HG03097 (cell line): Measurements from ENCODE around the gene FBXO5.
"Not testable (repeated sequence)": the region's sequence is repeated elsewhere in the genome, so short reads cannot be mapped to it uniquely, and the experiment has no call there.

Experiments used
- ATAC-seq: cut with Tn5 transposase; IDR thresholded peaks from one replicate; pipeline ENCODE4 v1.9.1; 2021; ENCODE audit not compliant: unreplicated experiment, low FRiP score

The FBXO5 gene

DNA sequence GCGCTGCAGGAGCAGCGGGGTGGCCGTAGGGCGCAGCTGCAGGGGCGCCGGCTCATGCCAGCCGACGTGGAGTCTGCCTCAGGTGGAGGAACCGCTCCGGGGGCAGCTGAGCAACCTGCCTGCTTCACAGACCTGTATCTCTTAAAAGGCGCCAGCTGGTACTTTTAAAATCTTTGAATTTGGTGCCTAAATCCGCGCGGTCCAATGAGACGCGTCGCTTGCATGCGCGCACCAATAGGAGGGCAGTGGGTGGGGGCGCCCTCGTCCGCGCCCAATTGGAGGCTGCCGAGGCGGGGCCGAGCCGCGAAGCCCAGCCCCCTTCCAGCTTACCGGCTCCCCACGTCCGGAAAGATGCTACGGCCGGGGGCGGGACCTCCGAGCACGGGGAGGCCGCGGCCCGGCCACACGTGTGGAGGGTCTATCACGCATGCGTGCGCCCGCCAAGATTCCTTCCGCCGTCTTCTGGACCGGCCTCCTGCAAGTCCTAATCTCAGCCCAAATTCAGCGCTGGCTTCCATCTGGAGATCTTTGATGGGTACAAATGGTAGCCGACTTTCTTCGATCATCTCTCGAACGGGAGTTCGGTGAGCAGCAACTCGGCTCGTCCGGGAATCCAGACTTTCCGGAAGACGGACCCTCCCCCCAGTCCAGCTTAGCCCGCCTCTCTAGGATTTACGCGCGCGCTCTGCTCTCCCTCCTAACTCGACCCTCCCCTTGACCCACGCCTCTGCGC is at the start of gene FBXO5:
TSS of gene FBXO5 (minus strand) at position 138 of the 733 bp plus-strand sequence. CDS start at position 56, 82 bp downstream.
- ATAC-seq: peak; percentile 87

GRCh38 chr6:153032255-153032882 is 49.5 kb upstream of the FBXO5 start:
- ATAC-seq: no peak

- ATAC-seq: no peak
These were observed 48.6 kb upstream of the FBXO5 start for GRCh38 chr6:153031335-153031955.

GRCh38 chr6:153028963-153029362 is 46.1 kb upstream of the FBXO5 start:
- no peak for ATAC-seq

DNA sequence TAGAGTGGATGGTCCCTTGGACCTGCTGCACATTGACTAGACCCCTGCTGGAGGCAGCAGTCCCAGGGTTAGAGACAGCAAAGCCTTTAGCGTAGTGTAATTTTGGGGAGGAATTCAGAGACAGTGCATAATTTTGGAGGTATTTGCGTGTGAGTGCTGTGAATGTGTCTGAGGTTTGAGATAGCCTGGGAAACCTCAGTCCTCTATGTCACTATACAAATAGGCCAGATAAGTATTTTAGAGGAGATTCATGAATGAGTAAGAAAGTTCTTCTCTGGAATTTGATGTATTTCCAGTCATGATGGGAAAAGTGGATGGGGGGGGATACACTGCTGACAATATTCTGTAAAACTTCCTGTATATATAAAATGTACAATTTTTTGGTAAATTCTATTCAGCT is 45.4 kb upstream of the FBXO5 start:
- ATAC-seq: no peak

DNA sequence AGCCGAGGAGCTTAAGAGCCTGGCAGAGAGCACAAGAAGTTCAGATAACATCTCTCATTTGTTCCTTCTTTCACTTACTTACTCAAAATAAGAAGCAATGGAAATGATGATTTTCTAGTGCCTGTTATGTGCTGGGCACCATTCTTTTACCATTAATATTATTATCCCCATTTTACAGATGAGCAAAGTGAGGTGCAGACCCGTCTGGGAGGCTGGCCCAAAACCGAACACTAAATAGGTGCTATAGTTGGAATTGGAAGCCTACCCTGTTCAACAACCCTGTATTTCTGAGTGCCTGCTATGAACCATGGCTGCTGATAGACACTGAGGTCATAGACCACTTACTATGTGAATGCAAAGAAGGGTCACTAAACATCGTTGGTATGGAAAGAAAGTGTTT is 44.6 kb upstream of the FBXO5 start:
- no peak for ATAC-seq

GRCh38 chr6:153024709-153025017 is 41.8 kb upstream of the FBXO5 start:
- ATAC-seq: no peak

- peak; percentile 97 for ATAC-seq
These were observed 41.3 kb upstream of the FBXO5 start for GRCh38 chr6:153023977-153024708.

DNA sequence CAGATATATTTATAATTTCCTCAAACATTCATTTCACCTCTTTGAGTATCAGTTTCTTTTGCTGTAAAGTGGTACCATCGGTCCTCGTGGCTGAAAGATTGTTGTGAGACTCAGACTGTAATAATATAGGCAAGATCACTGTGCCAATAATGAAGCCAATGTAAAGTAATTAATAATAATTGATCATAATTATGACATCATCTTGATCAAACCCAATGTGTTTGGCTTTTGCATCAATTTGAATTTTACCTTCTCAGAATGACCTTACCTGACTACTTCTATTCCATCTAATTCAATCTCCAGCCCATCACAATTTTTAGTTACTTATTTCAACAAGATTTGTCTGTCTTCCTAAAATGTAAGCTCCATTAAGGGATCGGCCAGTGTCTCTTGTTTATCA is 35.5 kb upstream of the FBXO5 start:
- ATAC-seq: no peak

DNA sequence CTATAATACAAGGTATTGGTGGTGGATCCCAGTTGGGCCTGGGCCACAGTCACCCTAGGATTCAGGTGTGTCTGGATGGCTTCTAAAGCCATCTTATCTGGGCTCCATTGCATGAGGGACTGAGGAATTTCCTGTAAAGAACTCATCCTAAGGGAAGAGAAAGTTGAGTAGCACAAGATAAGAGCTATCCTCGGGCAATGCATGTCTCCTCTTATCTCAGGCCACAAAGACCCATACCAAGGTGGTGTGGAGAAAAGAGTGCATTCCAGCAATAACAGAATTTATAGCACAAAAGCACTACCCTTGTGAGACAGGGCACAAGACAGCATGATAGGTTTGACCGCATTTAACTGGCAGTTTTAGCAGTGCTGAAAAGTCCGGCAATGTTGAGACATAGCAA is 34.0 kb upstream of the FBXO5 start:
- no peak for ATAC-seq

- ATAC-seq: no peak
These were observed 32.3 kb upstream of the FBXO5 start for GRCh38 chr6:153015094-153015640.

DNA sequence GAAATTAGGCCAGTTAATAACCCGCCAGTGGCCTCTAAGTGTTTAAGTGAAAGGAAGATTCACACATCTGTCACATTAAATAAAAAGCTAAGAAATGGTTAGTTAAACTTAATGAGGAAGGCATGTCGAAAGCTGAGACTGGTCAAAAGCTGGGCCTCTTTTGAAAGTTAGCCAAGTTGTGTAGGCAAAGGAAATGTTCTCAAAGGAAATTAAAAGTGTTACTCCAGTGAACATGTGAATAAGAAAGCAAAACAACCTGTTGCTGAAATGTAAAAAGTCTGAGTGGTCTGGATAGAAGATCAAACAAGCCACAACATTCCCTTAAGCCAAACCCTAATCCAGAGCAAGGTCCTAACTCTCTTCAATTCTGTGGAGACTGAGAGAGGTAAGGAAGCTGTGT is 30.6 kb upstream of the FBXO5 start:
- ATAC-seq: no peak

- no peak for ATAC-seq
These were observed 30.0 kb upstream of the FBXO5 start for GRCh38 chr6:153012856-153013255.

- ATAC-seq: no peak
These were observed 20.5 kb upstream of the FBXO5 start for GRCh38 chr6:153003366-153003690.

- peak; percentile 96 for ATAC-seq
These were observed 19.9 kb upstream of the FBXO5 start, which contains the start of gene MTRF1L for GRCh38 chr6:153002613-153003365. MTRF1L (minus strand) TSS chr6:153002709; CDS start chr6:153002685, 24 bp downstream.

- peak; percentile 20 for ATAC-seq
These were observed 19.1 kb upstream of the FBXO5 start for GRCh38 chr6:153001767-153002612.

- not testable (repeated sequence) for ATAC-seq
These were observed 17.9 kb upstream of the FBXO5 start for GRCh38 chr6:153000790-153001189.

DNA sequence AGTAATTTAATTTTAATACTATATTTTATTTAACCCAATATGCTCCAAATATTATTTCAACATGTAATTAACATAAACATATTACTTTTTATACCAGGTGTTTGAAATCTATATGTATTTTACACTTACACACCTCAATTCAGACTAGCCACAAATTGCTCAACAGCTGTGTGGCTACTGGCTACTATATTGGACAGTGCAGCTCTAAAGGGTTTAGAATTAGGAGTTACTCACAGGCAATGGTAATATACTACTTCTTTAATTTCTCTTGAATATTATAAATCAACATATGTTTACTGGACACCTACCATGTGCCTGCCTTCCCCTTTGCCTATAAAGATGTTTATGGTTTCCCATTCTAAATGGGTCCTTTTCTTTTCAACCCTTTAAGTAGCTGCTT is 17.4 kb upstream of the FBXO5 start:
- ATAC-seq: no peak

DNA sequence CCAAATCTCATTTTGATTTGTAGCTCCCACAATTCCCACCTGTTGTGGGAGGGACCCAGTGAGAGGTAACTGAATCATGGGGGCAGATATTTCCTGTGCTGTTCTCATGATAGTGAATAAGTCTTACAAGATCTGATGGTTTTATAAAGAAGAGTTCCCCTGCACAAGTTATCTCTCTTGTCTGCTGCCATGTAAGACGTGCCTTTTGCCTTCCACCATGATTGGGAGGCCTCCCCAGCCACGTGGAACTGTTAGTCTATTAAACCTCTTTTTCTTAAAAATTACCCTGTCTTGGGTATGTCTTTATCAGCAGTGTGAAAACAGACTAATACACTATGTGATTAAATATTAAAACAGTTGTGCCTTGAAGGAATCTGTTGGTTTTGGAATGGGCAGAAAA is 16.7 kb upstream of the FBXO5 start:
- ATAC-seq: not testable (repeated sequence)
